ENCODE data around the gene SEMG2.

SEMG2 gene

DNA sequence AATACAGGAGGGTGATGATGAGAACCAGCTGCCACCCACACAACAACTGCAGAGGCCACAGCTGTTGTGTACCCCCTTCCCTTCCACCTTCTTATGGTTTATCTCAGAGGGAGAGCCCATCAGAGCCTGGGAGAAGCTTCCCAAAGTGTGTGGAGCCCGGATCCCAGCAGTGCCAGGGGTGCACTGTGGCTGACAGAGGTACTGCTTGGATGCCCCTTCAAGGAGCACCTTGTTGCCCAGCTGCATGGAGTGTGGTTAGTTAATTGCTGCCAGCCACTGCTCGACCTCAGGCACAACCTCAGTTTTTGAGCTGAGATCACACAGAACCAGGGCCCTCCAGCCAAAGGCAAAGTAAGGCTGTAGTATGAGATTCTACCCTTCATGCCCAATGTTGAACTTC, 33.5 kb upstream of the SEMG2 start:
- Histone ChIP-seq H3K36me3 (ENCODE audit: insufficient read depth, insufficient read length, low read length) (no peaks in the 10 kb centered on the region), H3K9me3 (ENCODE audit: insufficient read depth, low read length) (no peaks in the 10 kb centered on the region), H3K4me3 (ENCODE audit: insufficient read length, low read depth) (no peak overlapping the region), H3K27me3 (ENCODE audit: insufficient read depth, insufficient read length) (no peaks in the 10 kb centered on the region), H3K4me1 (ENCODE audit: insufficient read depth, insufficient read length) (no peaks in the 10 kb centered on the region), H3K9ac (ENCODE audit: insufficient read length, low read depth) (no peak overlapping the region)
- TF ChIP-seq YY1 (IDR thresholded peaks at IDR 0.05; ENCODE audit: insufficient read depth, insufficient read length), result no peak
- TF ChIP-seq ZNF274 (IDR thresholded peaks at IDR 0.05; ENCODE audit: low read depth, low read length), result no peak
- TF ChIP-seq SUZ12 (IDR thresholded peaks at IDR 0.05; ENCODE audit: extremely low read depth, insufficient read depth, insufficient read length), result no peak
- no peak for DNase-seq (ENCODE audit: low read depth, low spot score)

DNA sequence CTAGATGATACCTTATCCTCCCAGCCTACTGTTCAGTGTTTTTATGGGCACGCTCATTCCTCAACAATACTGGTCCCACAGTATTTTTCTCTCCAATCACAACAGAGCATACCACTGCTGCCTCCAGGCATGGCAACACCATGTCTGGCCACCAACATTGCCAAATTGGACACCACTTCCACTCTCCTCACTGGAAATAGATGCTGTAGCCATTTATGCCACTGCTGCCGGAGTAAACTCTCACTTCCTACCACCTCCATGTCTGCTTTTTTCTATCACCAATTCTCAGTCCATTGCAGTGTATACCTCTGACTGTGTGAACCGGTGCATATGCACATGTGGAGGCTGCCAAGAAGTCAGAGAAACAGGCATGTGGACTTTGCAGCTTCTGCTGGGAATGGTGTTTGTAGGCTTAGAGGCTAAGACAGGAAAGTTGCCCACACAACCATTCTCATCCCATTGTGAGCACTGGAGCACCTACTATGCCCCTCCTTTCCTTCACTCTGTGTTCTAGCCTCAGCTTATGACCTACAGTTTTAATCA, 32.0 kb upstream of the SEMG2 start:
- H3K4me3 ChIP-seq (ENCODE audit: insufficient read length, low read depth), result no peak overlapping the region
- DNase-seq (ENCODE audit: low read depth, low spot score), result no peak
- H3K27me3 ChIP-seq (ENCODE audit: insufficient read depth, insufficient read length), result no peaks in the 10 kb centered on the region
- H3K36me3 ChIP-seq (ENCODE audit: insufficient read depth, insufficient read length, low read length), result no peaks in the 10 kb centered on the region
- no peaks in the 10 kb centered on the region for H3K4me1 ChIP-seq (ENCODE audit: insufficient read depth, insufficient read length)
- no peaks in the 10 kb centered on the region for H3K9me3 ChIP-seq (ENCODE audit: insufficient read depth, low read length)
- no peak for TF ChIP-seq ZNF274 (IDR thresholded peaks at IDR 0.05; ENCODE audit: low read depth, low read length)
- TF ChIP-seq SUZ12 (IDR thresholded peaks at IDR 0.05; ENCODE audit: extremely low read depth, insufficient read depth, insufficient read length), result no peak
- no peak for TF ChIP-seq YY1 (IDR thresholded peaks at IDR 0.05; ENCODE audit: insufficient read depth, insufficient read length)
- H3K9ac ChIP-seq (ENCODE audit: insufficient read length, low read depth), result no peak overlapping the region

DNA sequence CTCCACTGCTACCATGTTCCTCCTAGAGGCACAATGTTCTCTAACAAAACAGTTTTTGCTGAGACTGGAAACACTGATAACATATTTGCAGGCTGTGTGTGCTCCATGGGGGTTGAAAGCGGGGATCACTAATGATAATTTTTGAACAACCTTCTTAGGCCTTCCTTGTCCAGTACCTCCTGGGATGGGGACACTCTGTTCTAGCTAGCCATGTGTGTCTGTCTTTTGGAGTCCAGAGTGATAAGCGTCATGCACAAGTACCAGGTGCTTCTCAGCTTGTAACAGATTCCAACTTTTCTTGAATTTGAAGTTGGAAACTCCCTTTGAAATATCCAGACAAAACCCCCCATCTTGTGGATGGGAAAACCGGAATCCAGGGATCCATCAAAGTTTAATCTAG, 31.3 kb upstream of the SEMG2 start:
- Histone ChIP-seq H3K4me3 (ENCODE audit: insufficient read length, low read depth) (no peak overlapping the region), H3K9ac (ENCODE audit: insufficient read length, low read depth) (no peak overlapping the region), H3K27me3 (ENCODE audit: insufficient read depth, insufficient read length) (no peaks in the 10 kb centered on the region), H3K36me3 (ENCODE audit: insufficient read depth, insufficient read length, low read length) (no peaks in the 10 kb centered on the region), H3K4me1 (ENCODE audit: insufficient read depth, insufficient read length) (no peaks in the 10 kb centered on the region), H3K9me3 (ENCODE audit: insufficient read depth, low read length) (no peaks in the 10 kb centered on the region)
- TF ChIP-seq ZNF274 (IDR thresholded peaks at IDR 0.05; ENCODE audit: low read depth, low read length) (no peak), SUZ12 (IDR thresholded peaks at IDR 0.05; ENCODE audit: extremely low read depth, insufficient read depth, insufficient read length) (no peak), YY1 (IDR thresholded peaks at IDR 0.05; ENCODE audit: insufficient read depth, insufficient read length) (no peak)
- no peak for DNase-seq (ENCODE audit: low read depth, low spot score)

DNA sequence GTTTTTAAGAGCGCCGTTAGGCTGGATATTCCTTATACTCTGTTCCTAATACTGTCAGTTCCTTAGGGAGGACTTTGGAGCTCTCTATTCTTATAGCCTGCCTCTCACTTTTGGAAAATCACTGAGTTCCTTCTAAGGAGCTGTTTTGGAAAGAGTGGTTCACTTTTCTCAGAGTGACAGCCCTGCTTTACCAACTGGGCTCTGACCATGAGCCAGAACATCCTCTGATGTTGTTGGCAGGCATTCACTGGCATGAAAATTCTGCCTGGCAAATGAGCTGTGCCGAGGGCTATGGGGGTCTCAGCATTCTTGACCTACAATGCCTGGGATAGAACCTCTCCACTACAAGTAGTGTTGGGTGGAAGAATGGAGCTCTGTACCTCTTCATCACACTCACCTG, 29.2 kb upstream of the SEMG2 start:
- TF ChIP-seq SUZ12 (IDR thresholded peaks at IDR 0.05; ENCODE audit: extremely low read depth, insufficient read depth, insufficient read length), result no peak
- TF ChIP-seq ZNF274 (IDR thresholded peaks at IDR 0.05; ENCODE audit: low read depth, low read length), result no peak
- TF ChIP-seq YY1 (IDR thresholded peaks at IDR 0.05; ENCODE audit: insufficient read depth, insufficient read length), result no peak
- Histone ChIP-seq H3K36me3 (ENCODE audit: insufficient read depth, insufficient read length, low read length) (no peaks in the 10 kb centered on the region), H3K4me1 (ENCODE audit: insufficient read depth, insufficient read length) (no peaks in the 10 kb centered on the region), H3K9me3 (ENCODE audit: insufficient read depth, low read length) (no peaks in the 10 kb centered on the region), H3K27me3 (ENCODE audit: insufficient read depth, insufficient read length) (no peaks in the 10 kb centered on the region), H3K9ac (ENCODE audit: insufficient read length, low read depth) (no peak overlapping the region), H3K4me3 (ENCODE audit: insufficient read length, low read depth) (no peak overlapping the region)
- DNase-seq (ENCODE audit: low read depth, low spot score), result no peak

DNA sequence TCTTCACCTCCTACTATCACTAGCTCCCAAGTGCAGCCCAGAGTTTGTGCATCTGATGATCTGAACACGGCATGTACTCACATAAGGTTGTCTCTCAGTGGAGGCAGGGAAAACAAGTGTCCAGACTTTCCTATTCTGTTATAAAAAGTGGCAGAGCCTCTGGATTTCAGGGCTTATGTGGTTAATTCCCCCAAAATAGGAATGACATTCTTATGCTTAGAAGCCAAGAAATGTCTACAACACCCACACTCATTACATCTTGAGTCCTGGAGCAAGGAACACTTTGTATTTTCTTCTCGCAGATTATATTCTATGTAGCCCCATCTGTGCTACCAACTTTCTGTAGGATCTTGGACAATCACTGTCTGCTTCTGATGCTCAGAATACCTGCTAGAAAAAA, 27.8 kb upstream of the SEMG2 start:
- no peak for DNase-seq (ENCODE audit: low read depth, low spot score)
- no peak overlapping the region for H3K9ac ChIP-seq (ENCODE audit: insufficient read length, low read depth)
- H3K9me3 ChIP-seq (ENCODE audit: insufficient read depth, low read length), result no peaks in the 10 kb centered on the region
- no peaks in the 10 kb centered on the region for H3K36me3 ChIP-seq (ENCODE audit: insufficient read depth, insufficient read length, low read length)
- H3K27me3 ChIP-seq (ENCODE audit: insufficient read depth, insufficient read length), result no peaks in the 10 kb centered on the region
- H3K4me1 ChIP-seq (ENCODE audit: insufficient read depth, insufficient read length), result no peaks in the 10 kb centered on the region
- no peak overlapping the region for H3K4me3 ChIP-seq (ENCODE audit: insufficient read length, low read depth)
- no peak for TF ChIP-seq SUZ12 (IDR thresholded peaks at IDR 0.05; ENCODE audit: extremely low read depth, insufficient read depth, insufficient read length)
- no peak for TF ChIP-seq ZNF274 (IDR thresholded peaks at IDR 0.05; ENCODE audit: low read depth, low read length)
- no peak for TF ChIP-seq YY1 (IDR thresholded peaks at IDR 0.05; ENCODE audit: insufficient read depth, insufficient read length)

DNA sequence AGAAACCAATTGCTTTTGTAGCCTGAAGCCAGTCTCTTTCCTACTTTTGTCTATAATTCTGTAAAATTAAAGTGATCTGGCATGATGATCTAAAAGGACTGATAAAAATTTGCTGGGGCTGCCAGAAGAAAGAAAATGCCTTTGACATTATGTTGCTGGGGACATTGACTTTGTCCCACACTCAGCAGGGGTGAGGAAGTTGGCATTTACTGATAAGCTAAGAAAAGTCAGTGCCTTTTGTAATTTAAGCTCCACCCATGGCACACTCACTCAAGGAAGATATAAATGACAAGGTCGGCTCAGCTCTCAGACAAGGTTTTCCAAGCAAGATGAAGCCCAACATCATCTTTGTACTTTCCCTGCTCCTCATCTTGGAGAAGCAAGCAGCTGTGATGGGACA, 14.4 kb upstream of the SEMG2 start, which contains the start of gene SEMG1:
Gene SEMG1, plus strand, starts transcription at position 309 of the 400 bp plus-strand sequence. Its CDS starts 21 bp downstream, at position 330.
- Histone ChIP-seq H3K9ac (ENCODE audit: insufficient read length, low read depth) (no peak within 1 kb of the TSS), H3K9me3 (ENCODE audit: insufficient read depth, low read length) (peaks cover 3% of the 10 kb centered on the region; the same call in 1 of the 2 replicates), H3K27me3 (ENCODE audit: insufficient read depth, insufficient read length) (no peaks in the 10 kb centered on the region), H3K4me1 (ENCODE audit: insufficient read depth, insufficient read length) (no peaks in the 10 kb centered on the region), H3K4me3 (ENCODE audit: insufficient read length, low read depth) (no peak within 1 kb of the TSS), H3K36me3 (ENCODE audit: insufficient read depth, insufficient read length, low read length) (no peaks in the 10 kb centered on the region)
- TF ChIP-seq SUZ12 (IDR thresholded peaks at IDR 0.05; ENCODE audit: extremely low read depth, insufficient read depth, insufficient read length), result no peak
- no peak for TF ChIP-seq YY1 (IDR thresholded peaks at IDR 0.05; ENCODE audit: insufficient read depth, insufficient read length)
- TF ChIP-seq ZNF274 (IDR thresholded peaks at IDR 0.05; ENCODE audit: low read depth, low read length), result no peak
- DNase-seq (ENCODE audit: low read depth, low spot score), result peak; percentile 30

DNA sequence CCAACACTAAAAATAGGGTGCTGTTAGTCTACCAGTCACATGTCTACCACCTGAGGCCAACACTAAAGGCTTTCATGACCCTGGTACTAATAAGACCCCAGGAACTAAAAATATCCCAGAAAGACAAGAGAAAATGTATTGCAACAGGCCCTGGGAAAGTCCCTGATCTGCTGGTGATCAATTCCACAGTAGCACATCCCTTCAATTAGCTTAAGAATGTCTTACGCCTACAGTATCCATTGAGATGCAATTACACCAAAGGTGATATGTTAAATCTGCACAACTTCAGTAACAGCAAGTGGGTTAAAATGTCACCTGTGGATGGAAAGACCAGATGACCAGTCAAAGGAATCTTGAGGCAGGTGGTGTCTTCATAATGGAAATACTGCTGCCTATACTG, 11.2 kb upstream of the SEMG2 start:
- peaks cover 3% of the 10 kb centered on the region; the same call in 1 of the 2 replicates for H3K9me3 ChIP-seq (ENCODE audit: insufficient read depth, low read length)
- no peak overlapping the region for H3K9ac ChIP-seq (ENCODE audit: insufficient read length, low read depth)
- no peaks in the 10 kb centered on the region for H3K4me1 ChIP-seq (ENCODE audit: insufficient read depth, insufficient read length)
- DNase-seq (ENCODE audit: low read depth, low spot score), result peak; percentile 28
- H3K36me3 ChIP-seq (ENCODE audit: insufficient read depth, insufficient read length, low read length), result no peaks in the 10 kb centered on the region
- H3K4me3 ChIP-seq (ENCODE audit: insufficient read length, low read depth), result no peak overlapping the region
- H3K27me3 ChIP-seq (ENCODE audit: insufficient read depth, insufficient read length), result no peaks in the 10 kb centered on the region
- TF ChIP-seq ZNF274 (IDR thresholded peaks at IDR 0.05; ENCODE audit: low read depth, low read length) (no peak), SUZ12 (IDR thresholded peaks at IDR 0.05; ENCODE audit: extremely low read depth, insufficient read depth, insufficient read length) (no peak)

All from NT2/D1 (cell line).